Psoas muscle (tissue), 7 donors: ENCODE data around the gene CA7. TPM values are rescaled to one million over a fixed set of nuclear protein-coding genes. Genes with fewer than 3 reads are reported as not detected.

Source experiments
- polyA plus RNA-seq, 3 donors: library from polyadenylated mRNA; stranded (reverse); fragments of 200-250 nt; gene quantifications; one replicate each; pipeline ENCODE4 v1.2.3, GENCODE V29; 2013
- total RNA-seq, 4 donors: library from RNA; stranded (reverse); fragmentation: NEBNext Ultra II Directional in 2 of 4; extraction: Animal tissue kit (Norgen Biotek cat#: 25700) in 2 of 4; gene quantifications; one replicate each; pipeline versions ENCODE4 v1.2.1 to v1.2.4, GENCODE V29; 2021 to 2023
- donor health status: healthy with polysubstance abuse.
- donor health status: DM: no; HTN: no; CAD: no; lungs with moderate emphysema.
- donor health status: Bipolar disorder and iron deficiency.
- donor health status: healthy.
- donor health status: DM: no; HTN: no; CAD: no.
- donor health status: DM: no; HTN: no; CAD: no.
- donor health status: DM: yes; HTN: yes; CAD: no.

The CA7 gene
- total and polyA plus RNA-seq, 7 donors, result 0.05 TPM; not detected in 6

Other genes with a start within 250 kb of the CA7 start
- 1 to 10 TPM; 3.9 to 7.6 (median 5.2) TPM for gene CMTM3, start 239.7 kb upstream of the CA7 start, total RNA-seq
- gene CMTM3, start 239.7 kb upstream of the CA7 start, polyA plus RNA-seq, result 1 to 10 TPM; 2.6 to 5.9 (median 3.5) TPM
- 10 to 100 TPM in 1 of 4 donors, 1 to 10 TPM in 3; 7.7 to 10.3 (median 9.1) TPM for gene CMTM4, start 147.7 kb upstream of the CA7 start, total RNA-seq
- gene CMTM4, start 147.7 kb upstream of the CA7 start, polyA plus RNA-seq, result 1 to 10 TPM; 2.3 to 4.1 (median 2.4) TPM
- gene DYNC1LI2, start 92.8 kb upstream of the CA7 start, total RNA-seq, result 10 to 100 TPM; 60.4 to 68.7 (median 64.8) TPM
- gene DYNC1LI2, start 92.8 kb upstream of the CA7 start, polyA plus RNA-seq, result 10 to 100 TPM; 30.8 to 76.0 (median 38.3) TPM
- gene TERB1, start 42.8 kb upstream of the CA7 start, total RNA-seq, result under 1 TPM in 1 of 4 donors, not detected in 3; 0.26 TPM
- gene TERB1, start 42.8 kb upstream of the CA7 start, polyA plus RNA-seq, result not detected
- gene NAE1, start 13.4 kb upstream of the CA7 start, total RNA-seq, result 10 to 100 TPM; 23.8 to 34.4 (median 30.8) TPM
- gene NAE1, start 13.4 kb upstream of the CA7 start, polyA plus RNA-seq, result 10 to 100 TPM; 22.7 to 46.1 (median 33.0) TPM
- gene PDP2, start 36.1 kb downstream of the CA7 start, total RNA-seq, result 1 to 10 TPM; 3.0 to 5.2 (median 4.3) TPM
- 1 to 10 TPM; 1.0 to 2.5 (median 2.0) TPM for gene PDP2, start 36.1 kb downstream of the CA7 start, polyA plus RNA-seq
- 1 to 10 TPM in 1 of 4 donors, under 1 TPM in 1, not detected in 2; 0.53 to 3.3 TPM for gene CDH16, start 74.5 kb downstream of the CA7 start, total RNA-seq
- under 1 TPM; 0.65 to 0.78 (median 0.75) TPM for gene CDH16, start 74.5 kb downstream of the CA7 start, polyA plus RNA-seq
- gene RRAD, start 81.1 kb downstream of the CA7 start, total RNA-seq, result 1,000 to 10,000 TPM in 1 of 4 donors, 100 to 1,000 TPM in 3; 164 to 2,869 (median 749) TPM
- gene RRAD, start 81.1 kb downstream of the CA7 start, polyA plus RNA-seq, result 100 to 1,000 TPM; 168 to 304 (median 293) TPM
- gene CIAO2B, start 90.0 kb downstream of the CA7 start, total RNA-seq, result 100 to 1,000 TPM; 145 to 346 (median 248) TPM
- gene CIAO2B, start 90.0 kb downstream of the CA7 start, polyA plus RNA-seq, result 100 to 1,000 TPM; 431 to 818 (median 460) TPM
- gene CES2, start 91.1 kb downstream of the CA7 start, total RNA-seq, result 10 to 100 TPM; 22.7 to 92.8 (median 57.6) TPM
- 10 to 100 TPM; 12.8 to 22.4 (median 21.6) TPM for gene CES2, start 91.1 kb downstream of the CA7 start, polyA plus RNA-seq
- gene CES3, start 116.9 kb downstream of the CA7 start, total RNA-seq, result 10 to 100 TPM in 3 of 4 donors, 1 to 10 TPM in 1; 9.7 to 15.2 (median 13.5) TPM
- gene CES3, start 116.9 kb downstream of the CA7 start, polyA plus RNA-seq, result 1 to 10 TPM in 2 of 3 donors, under 1 TPM in 1; 0.48 to 8.7 (median 8.5) TPM
- gene CES4A, start 144.2 kb downstream of the CA7 start, total RNA-seq, result 10 to 100 TPM in 2 of 4 donors, 1 to 10 TPM in 2; 6.0 to 41.3 (median 10.4) TPM
- 1 to 10 TPM; 4.2 to 5.5 (median 4.4) TPM for gene CES4A, start 144.2 kb downstream of the CA7 start, polyA plus RNA-seq
- gene CBFB, start 184.7 kb downstream of the CA7 start, total RNA-seq, result 10 to 100 TPM; 32.2 to 66.1 (median 56.7) TPM
- 10 to 100 TPM; 24.3 to 56.3 (median 51.4) TPM for gene CBFB, start 184.7 kb downstream of the CA7 start, polyA plus RNA-seq